A549 (cell line): ENCODE data around the gene ADAM10.

Source experiments
- EP300 ChIP-seq, 2 experiments: fragments of >200 bp; sonication (Bioruptor Twin); formaldehyde crosslinking; IDR thresholded peaks; 2 replicates in 1 of 2; 3 replicates in 1 of 2; pipeline ENCODE4 v1.6.1; 2016 to 2017
- HOXA7 ChIP-seq: fragments of 250-450 bp; sonication (Bioruptor Pico); IDR thresholded peaks from 2 replicates; pipeline ENCODE4 v1.5.0; 2020; ENCODE audit warnings: mild to moderate bottlenecking, moderate library complexity
- JUNB ChIP-seq: fragments of >200 bp; sonication (Bioruptor Twin); formaldehyde crosslinking; IDR thresholded peaks from 2 replicates; pipeline ENCODE4 v1.6.1; 2016
- KDM1A ChIP-seq: fragments of 200-600 bp; sonication (generic); IDR thresholded peaks from 2 replicates; pipeline ENCODE4 v1.6.1; 2016; ENCODE audit warnings: low read depth, mild to moderate bottlenecking
- NR3C1 ChIP-seq: fragments of >200 bp; sonication (Bioruptor Twin); formaldehyde crosslinking; IDR thresholded peaks from 3 replicates; pipeline ENCODE4 v1.6.1; 2017
- RARB ChIP-seq: fragments of 250-450 bp; sonication (Bioruptor Pico); IDR thresholded peaks from 2 replicates; pipeline ENCODE4 v1.8.0; 2021; ENCODE audit warnings: mild to moderate bottlenecking, moderate library complexity
- SREBF2 ChIP-seq: fragments of 450-650 bp; IDR thresholded peaks from 2 replicates; pipeline ENCODE4 v1.6.1; 2014; ENCODE audit warnings: mild to moderate bottlenecking, moderate library complexity
- TF ChIP-seq, protein P1 (sequence below): fragments of 150-350 bp; IDR thresholded peaks from 2 replicates; pipeline ENCODE4 v1.6.1; 2014; ENCODE audit warnings: low read depth, mild to moderate bottlenecking, low read length
- TF ChIP-seq, protein P2 (sequence below): fragments of >200 bp; sonication (Bioruptor Twin); formaldehyde crosslinking; IDR thresholded peaks from 3 replicates; pipeline ENCODE4 v1.5.1; 2016
- TF ChIP-seq, protein P3 (sequence below): fragments of 200-600 bp; sonication (generic); IDR thresholded peaks from 2 replicates; pipeline ENCODE4 v1.6.1; 2016; ENCODE audit warnings: antibody characterized with exemption, mild to moderate bottlenecking, moderate library complexity

DNA sequence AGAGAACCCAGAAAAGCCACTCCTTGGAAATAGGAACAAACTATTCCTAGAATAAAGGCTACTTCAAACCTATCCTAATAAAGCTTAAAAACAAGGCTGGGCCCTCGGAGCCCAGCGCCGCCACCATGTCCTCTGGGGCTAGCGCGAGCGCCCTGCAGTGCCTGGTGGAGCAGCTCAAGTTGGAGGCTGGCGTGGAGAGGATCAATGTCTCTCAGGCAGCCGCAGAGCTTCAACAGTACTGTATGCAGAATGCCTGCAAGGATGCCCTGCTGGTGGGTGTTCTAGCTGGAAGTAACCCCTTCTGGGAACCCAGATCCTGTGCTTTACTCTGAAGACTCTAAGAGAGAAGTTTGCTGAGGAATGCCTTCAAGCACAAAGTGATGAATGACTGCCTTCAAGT is 63.2 kb downstream of the ADAM10 start:
- TF ChIP-seq, protein P1, sequence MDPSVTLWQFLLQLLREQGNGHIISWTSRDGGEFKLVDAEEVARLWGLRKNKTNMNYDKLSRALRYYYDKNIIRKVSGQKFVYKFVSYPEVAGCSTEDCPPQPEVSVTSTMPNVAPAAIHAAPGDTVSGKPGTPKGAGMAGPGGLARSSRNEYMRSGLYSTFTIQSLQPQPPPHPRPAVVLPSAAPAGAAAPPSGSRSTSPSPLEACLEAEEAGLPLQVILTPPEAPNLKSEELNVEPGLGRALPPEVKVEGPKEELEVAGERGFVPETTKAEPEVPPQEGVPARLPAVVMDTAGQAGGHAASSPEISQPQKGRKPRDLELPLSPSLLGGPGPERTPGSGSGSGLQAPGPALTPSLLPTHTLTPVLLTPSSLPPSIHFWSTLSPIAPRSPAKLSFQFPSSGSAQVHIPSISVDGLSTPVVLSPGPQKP = no peak
- TF ChIP-seq HOXA7 (no peak), JUNB (no peak), RARB (no peak), EP300 (IDR thresholded peaks at IDR 0.05) (no peak), SREBF2 (no peak), NR3C1 (no peak), KDM1A (no peak)
- TF ChIP-seq, protein P2, sequence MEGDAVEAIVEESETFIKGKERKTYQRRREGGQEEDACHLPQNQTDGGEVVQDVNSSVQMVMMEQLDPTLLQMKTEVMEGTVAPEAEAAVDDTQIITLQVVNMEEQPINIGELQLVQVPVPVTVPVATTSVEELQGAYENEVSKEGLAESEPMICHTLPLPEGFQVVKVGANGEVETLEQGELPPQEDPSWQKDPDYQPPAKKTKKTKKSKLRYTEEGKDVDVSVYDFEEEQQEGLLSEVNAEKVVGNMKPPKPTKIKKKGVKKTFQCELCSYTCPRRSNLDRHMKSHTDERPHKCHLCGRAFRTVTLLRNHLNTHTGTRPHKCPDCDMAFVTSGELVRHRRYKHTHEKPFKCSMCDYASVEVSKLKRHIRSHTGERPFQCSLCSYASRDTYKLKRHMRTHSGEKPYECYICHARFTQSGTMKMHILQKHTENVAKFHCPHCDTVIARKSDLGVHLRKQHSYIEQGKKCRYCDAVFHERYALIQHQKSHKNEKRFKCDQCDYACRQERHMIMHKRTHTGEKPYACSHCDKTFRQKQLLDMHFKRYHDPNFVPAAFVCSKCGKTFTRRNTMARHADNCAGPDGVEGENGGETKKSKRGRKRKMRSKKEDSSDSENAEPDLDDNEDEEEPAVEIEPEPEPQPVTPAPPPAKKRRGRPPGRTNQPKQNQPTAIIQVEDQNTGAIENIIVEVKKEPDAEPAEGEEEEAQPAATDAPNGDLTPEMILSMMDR = no peak
- TF ChIP-seq, protein P3, sequence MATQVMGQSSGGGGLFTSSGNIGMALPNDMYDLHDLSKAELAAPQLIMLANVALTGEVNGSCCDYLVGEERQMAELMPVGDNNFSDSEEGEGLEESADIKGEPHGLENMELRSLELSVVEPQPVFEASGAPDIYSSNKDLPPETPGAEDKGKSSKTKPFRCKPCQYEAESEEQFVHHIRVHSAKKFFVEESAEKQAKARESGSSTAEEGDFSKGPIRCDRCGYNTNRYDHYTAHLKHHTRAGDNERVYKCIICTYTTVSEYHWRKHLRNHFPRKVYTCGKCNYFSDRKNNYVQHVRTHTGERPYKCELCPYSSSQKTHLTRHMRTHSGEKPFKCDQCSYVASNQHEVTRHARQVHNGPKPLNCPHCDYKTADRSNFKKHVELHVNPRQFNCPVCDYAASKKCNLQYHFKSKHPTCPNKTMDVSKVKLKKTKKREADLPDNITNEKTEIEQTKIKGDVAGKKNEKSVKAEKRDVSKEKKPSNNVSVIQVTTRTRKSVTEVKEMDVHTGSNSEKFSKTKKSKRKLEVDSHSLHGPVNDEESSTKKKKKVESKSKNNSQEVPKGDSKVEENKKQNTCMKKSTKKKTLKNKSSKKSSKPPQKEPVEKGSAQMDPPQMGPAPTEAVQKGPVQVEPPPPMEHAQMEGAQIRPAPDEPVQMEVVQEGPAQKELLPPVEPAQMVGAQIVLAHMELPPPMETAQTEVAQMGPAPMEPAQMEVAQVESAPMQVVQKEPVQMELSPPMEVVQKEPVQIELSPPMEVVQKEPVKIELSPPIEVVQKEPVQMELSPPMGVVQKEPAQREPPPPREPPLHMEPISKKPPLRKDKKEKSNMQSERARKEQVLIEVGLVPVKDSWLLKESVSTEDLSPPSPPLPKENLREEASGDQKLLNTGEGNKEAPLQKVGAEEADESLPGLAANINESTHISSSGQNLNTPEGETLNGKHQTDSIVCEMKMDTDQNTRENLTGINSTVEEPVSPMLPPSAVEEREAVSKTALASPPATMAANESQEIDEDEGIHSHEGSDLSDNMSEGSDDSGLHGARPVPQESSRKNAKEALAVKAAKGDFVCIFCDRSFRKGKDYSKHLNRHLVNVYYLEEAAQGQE = no peak
